ENCODE results near the gene SNX32. TPM values are rescaled to one million over a fixed set of nuclear protein-coding genes. Genes with fewer than 3 reads are reported as not detected.

Gene SNX32
- total RNA-seq, 1 donor: under 0.01 TPM

- H3K4me3 ChIP-seq (ENCODE audit: low read depth, low read length): no peak overlapping the region
- DNase-seq (ENCODE audit: low read depth): no peak
- TF ChIP-seq, protein P1, sequence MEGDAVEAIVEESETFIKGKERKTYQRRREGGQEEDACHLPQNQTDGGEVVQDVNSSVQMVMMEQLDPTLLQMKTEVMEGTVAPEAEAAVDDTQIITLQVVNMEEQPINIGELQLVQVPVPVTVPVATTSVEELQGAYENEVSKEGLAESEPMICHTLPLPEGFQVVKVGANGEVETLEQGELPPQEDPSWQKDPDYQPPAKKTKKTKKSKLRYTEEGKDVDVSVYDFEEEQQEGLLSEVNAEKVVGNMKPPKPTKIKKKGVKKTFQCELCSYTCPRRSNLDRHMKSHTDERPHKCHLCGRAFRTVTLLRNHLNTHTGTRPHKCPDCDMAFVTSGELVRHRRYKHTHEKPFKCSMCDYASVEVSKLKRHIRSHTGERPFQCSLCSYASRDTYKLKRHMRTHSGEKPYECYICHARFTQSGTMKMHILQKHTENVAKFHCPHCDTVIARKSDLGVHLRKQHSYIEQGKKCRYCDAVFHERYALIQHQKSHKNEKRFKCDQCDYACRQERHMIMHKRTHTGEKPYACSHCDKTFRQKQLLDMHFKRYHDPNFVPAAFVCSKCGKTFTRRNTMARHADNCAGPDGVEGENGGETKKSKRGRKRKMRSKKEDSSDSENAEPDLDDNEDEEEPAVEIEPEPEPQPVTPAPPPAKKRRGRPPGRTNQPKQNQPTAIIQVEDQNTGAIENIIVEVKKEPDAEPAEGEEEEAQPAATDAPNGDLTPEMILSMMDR (IDR thresholded peaks at IDR 0.05; ENCODE audit: insufficient read depth, low read depth, low read length): no peak
These were observed 44.9 kb upstream of the SNX32 start for GRCh38 chr11:65788821-65789220.

GRCh38 chr11:65789230-65790103 lies 44.3 kb upstream of the SNX32 start:
- no peak for DNase-seq (ENCODE audit: low read depth)
- H3K4me3 ChIP-seq (ENCODE audit: low read depth, low read length): no peak overlapping the region
- TF ChIP-seq, protein P1 (IDR thresholded peaks at IDR 0.05; ENCODE audit: insufficient read depth, low read depth, low read length): no peak

- TF ChIP-seq, protein P1 (IDR thresholded peaks at IDR 0.05; ENCODE audit: insufficient read depth, low read depth, low read length): no peak
- DNase-seq (ENCODE audit: low read depth): no peak
- H3K4me3 ChIP-seq (ENCODE audit: low read depth, low read length): no peak overlapping the region
These were observed 43.5 kb upstream of the SNX32 start for GRCh38 chr11:65790104-65790901.

- DNase-seq (ENCODE audit: low read depth): no peak
- no peak overlapping the region for H3K4me3 ChIP-seq (ENCODE audit: low read depth, low read length)
These were observed 42.7 kb upstream of the SNX32 start for GRCh38 chr11:65790902-65791650.

GRCh38 chr11:65791719-65792213 lies 42.0 kb upstream of the SNX32 start:
- no peak for DNase-seq (ENCODE audit: low read depth)
- no peak overlapping the region for H3K4me3 ChIP-seq (ENCODE audit: low read depth, low read length)
- TF ChIP-seq, protein P1 (IDR thresholded peaks at IDR 0.05; ENCODE audit: insufficient read depth, low read depth, low read length): no peak

More at GRCh38 chr11:65790902-65791650, 42.7 kb upstream of the SNX32 start:
- TF ChIP-seq, protein P1 (IDR thresholded peaks at IDR 0.05; ENCODE audit: insufficient read depth, low read depth, low read length): no peak

DNA sequence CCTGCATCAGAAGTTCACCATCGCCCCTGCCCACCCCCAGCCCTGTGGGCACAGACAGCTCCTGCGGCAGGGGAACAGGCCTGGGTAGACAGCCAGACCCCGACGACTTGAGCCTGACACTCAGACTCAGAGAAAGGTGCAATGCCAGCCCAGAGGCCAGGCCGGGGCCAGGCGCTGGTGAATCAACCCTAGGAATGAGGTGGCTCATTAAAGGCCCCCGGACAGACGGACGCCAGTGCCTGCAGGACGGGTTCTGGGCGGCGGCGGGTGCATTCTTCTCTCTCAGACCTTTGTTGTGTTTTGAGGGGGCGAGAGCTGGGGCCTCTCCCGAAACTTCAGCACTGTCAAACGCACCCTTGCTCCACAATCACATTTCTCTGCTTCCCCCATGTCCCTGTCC lies 41.3 kb upstream of the SNX32 start:
- TF ChIP-seq, protein P1 (IDR thresholded peaks at IDR 0.05; ENCODE audit: insufficient read depth, low read depth, low read length): no peak
- H3K4me3 ChIP-seq (ENCODE audit: low read depth, low read length): no peak overlapping the region
- no peak for DNase-seq (ENCODE audit: low read depth)

Measured in fibroblast of villous mesenchyme (primary cell).